Urinary bladder (tissue), 4 donors: ENCODE data around the gene SPPL2A. TPM values are rescaled to one million over a fixed set of nuclear protein-coding genes. Genes with fewer than 3 reads are reported as not detected.
"Not testable (repeated sequence)": the region's sequence is repeated elsewhere in the genome, so short reads cannot be mapped to it uniquely, and the experiment has no call there.

Experiments used
- DNase-seq: peaks from one replicate; pipeline ENCODE4 v3.0.0-alpha.2; 2015; ENCODE audit errors: extremely low spot score
- H3K27ac ChIP-seq: one replicate; pipeline ENCODE4 v1.5.1; 2013; ENCODE audit warnings: low read depth, mild to moderate bottlenecking, moderate library complexity
- H3K36me3 ChIP-seq: one replicate; pipeline ENCODE4 v1.6.1; 2013; ENCODE audit warnings: mild to moderate bottlenecking, moderate library complexity; ENCODE audit not compliant: insufficient read depth
- H3K4me1 ChIP-seq: one replicate; pipeline ENCODE4 v1.6.1; 2013; ENCODE audit warnings: mild to moderate bottlenecking, moderate library complexity; ENCODE audit not compliant: insufficient read depth
- H3K4me3 ChIP-seq: one replicate; pipeline ENCODE4 v1.5.1; 2013; ENCODE audit warnings: low read depth, low read length
- WGBS: extraction: QIAGEN DNeasy Blood & Tissue Kit; methylation state at CpG from one replicate; pipeline ENCODE4 v1.1.7; 2013; 5-methylcytosine and 5-hydroxymethylcytosine counted together
- polyA plus RNA-seq: library from polyadenylated mRNA; stranded (reverse); fragments of 200-250 nt; gene quantifications from one replicate; pipeline ENCODE4 v1.2.3, GENCODE V29; 2013
- total RNA-seq: library from RNA; depleted of rRNA; stranded (reverse); fragments of >200 nt; gene quantifications from one replicate; pipeline ENCODE4 v1.2.3, GENCODE V29; 2014
- donor health status: healthy with polysubstance abuse.
- donor health status: healthy.

SPPL2A gene
- total and polyA plus RNA-seq, 2 donors = 57.2 to 103 TPM

GRCh38 chr15:50694634-50695165 is 70.8 kb downstream of the SPPL2A start:
- 97% methylated on average over 9 of the region's 9 CpGs for WGBS
- H3K36me3 ChIP-seq, H3K4me1 ChIP-seq, H3K27ac ChIP-seq, DNase-seq, H3K4me3 ChIP-seq: not testable (repeated sequence)

GRCh38 chr15:50687302-50687902 is 78.1 kb downstream of the SPPL2A start:
- WGBS = 44% methylated on average over 10 of the region's 10 CpGs
- H3K4me3 ChIP-seq = peak overlapping the region; percentile 64
- no peak for DNase-seq
- H3K4me1 ChIP-seq = no peaks in the 10 kb centered on the region
- no peaks in the 10 kb centered on the region for H3K36me3 ChIP-seq
- peak overlapping the region; percentile 69 for H3K27ac ChIP-seq

- no peaks in the 10 kb centered on the region for H3K36me3 ChIP-seq
- WGBS = under 1% methylated on average over 80 of the region's 80 CpGs
- peak within 1 kb of the TSS; percentile 95 for H3K27ac ChIP-seq
- no peaks in the 10 kb centered on the region for H3K4me1 ChIP-seq
- H3K4me3 ChIP-seq = peak within 1 kb of the TSS; percentile 64
- DNase-seq = peak; percentile 53
These were observed 78.8 kb downstream of the SPPL2A start, which contains the start of gene TRPM7 for GRCh38 chr15:50686469-50687301. Gene TRPM7 (minus strand): TSS chr15:50686797. CDS start chr15:50686533, 264 bp downstream.

- peak overlapping the region; percentile 64 for H3K4me3 ChIP-seq
- DNase-seq = peak; percentile 7
- no peaks in the 10 kb centered on the region for H3K4me1 ChIP-seq
- under 1% methylated on average over 30 of the region's 30 CpGs for WGBS
- H3K27ac ChIP-seq = peak overlapping the region; percentile 91
- no peaks in the 10 kb centered on the region for H3K36me3 ChIP-seq
These were observed 79.5 kb downstream of the SPPL2A start for GRCh38 chr15:50685976-50686468.

- Histone ChIP-seq H3K27ac (peak overlapping the region; percentile 91), H3K4me1 (no peaks in the 10 kb centered on the region), H3K36me3 (no peaks in the 10 kb centered on the region), H3K4me3 (peak overlapping the region; percentile 64)
- DNase-seq = no peak
- 60% methylated on average over 22 of the region's 22 CpGs for WGBS
These were observed 80.1 kb downstream of the SPPL2A start for GRCh38 chr15:50685191-50685975.

GRCh38 chr15:50681467-50681866 is 84.0 kb downstream of the SPPL2A start:
- H3K4me3 ChIP-seq = no peak overlapping the region
- no peak for DNase-seq
- H3K4me1 ChIP-seq = no peaks in the 10 kb centered on the region
- no peaks in the 10 kb centered on the region for H3K36me3 ChIP-seq
- H3K27ac ChIP-seq = no peak overlapping the region

- Histone ChIP-seq H3K4me3 (no peak overlapping the region), H3K4me1 (no peaks in the 10 kb centered on the region), H3K27ac (no peak overlapping the region), H3K36me3 (no peaks in the 10 kb centered on the region)
- no peak for DNase-seq
- WGBS = 75% methylated on average over 6 of the region's 6 CpGs
These were observed 88.6 kb downstream of the SPPL2A start for GRCh38 chr15:50676799-50677483.

GRCh38 chr15:50675535-50676144 is 89.9 kb downstream of the SPPL2A start:
- H3K4me1 ChIP-seq = no peaks in the 10 kb centered on the region
- H3K27ac ChIP-seq = no peak overlapping the region
- H3K36me3 ChIP-seq = no peaks in the 10 kb centered on the region
- H3K4me3 ChIP-seq = no peak overlapping the region
- DNase-seq = no peak

- Histone ChIP-seq H3K4me1 (peaks cover 2% of the 10 kb centered on the region), H3K36me3 (no peaks in the 10 kb centered on the region), H3K27ac (no peak overlapping the region), H3K4me3 (no peak overlapping the region)
- DNase-seq = no peak
- 79% methylated on average over 2 of the region's 2 CpGs for WGBS
These were observed 95.4 kb downstream of the SPPL2A start for GRCh38 chr15:50670115-50670514.

GRCh38 chr15:50669611-50670010 is 95.9 kb downstream of the SPPL2A start:
- peaks cover 2% of the 10 kb centered on the region for H3K4me1 ChIP-seq
- H3K4me3 ChIP-seq = no peak overlapping the region
- WGBS = 95% methylated on average over 1 of the region's 1 CpG
- DNase-seq = no peak
- H3K27ac ChIP-seq = no peak overlapping the region
- H3K36me3 ChIP-seq = no peaks in the 10 kb centered on the region

GRCh38 chr15:50665938-50666337 is 99.6 kb downstream of the SPPL2A start:
- H3K4me3 ChIP-seq = no peak overlapping the region
- H3K4me1 ChIP-seq = peaks cover 2% of the 10 kb centered on the region
- DNase-seq = no peak
- H3K36me3 ChIP-seq = no peaks in the 10 kb centered on the region
- 94% methylated on average over 5 of the region's 5 CpGs for WGBS
- H3K27ac ChIP-seq = no peak overlapping the region

- H3K36me3 ChIP-seq = peaks cover 2% of the 10 kb centered on the region
- DNase-seq = no peak
- H3K4me1 ChIP-seq = no peaks in the 10 kb centered on the region
- WGBS = 85% methylated on average over 4 of the region's 4 CpGs
- no peak overlapping the region for H3K27ac ChIP-seq
- H3K4me3 ChIP-seq = no peak overlapping the region
These were observed 110.0 kb downstream of the SPPL2A start for GRCh38 chr15:50655555-50655954.
